DOHH2 (cell line): ENCODE data around the gene HEXA.
"Not testable (repeated sequence)": the region's sequence is repeated elsewhere in the genome, so short reads cannot be mapped to it uniquely, and the experiment has no call there.

Experiments
- H3F3A ChIP-seq: fragments of 200-600 bp; sonication (generic), shearing (Covaris generic); 2 replicates; pipeline ENCODE4 v1.6.0; 2016; ENCODE audit warnings: antibody characterized with exemption, mild to moderate bottlenecking; ENCODE audit not compliant: control insufficient read depth, insufficient read depth
- H3K27ac ChIP-seq: fragments of 200-600 bp; sonication (generic); 2 replicates; pipeline ENCODE4 v1.5.1; 2014; ENCODE audit warnings: low read depth, mild to moderate bottlenecking, low read length, moderate library complexity
- H3K27me3 ChIP-seq: fragments of 200-600 bp; sonication (generic); 2 replicates; pipeline ENCODE4 v1.6.1; 2014; ENCODE audit warnings: mild to moderate bottlenecking, low read length, mixed read lengths; ENCODE audit not compliant: control insufficient read depth
- H3K36me3 ChIP-seq: fragments of 200-600 bp; sonication (generic); 2 replicates; pipeline ENCODE4 v1.6.1; 2014; ENCODE audit warnings: mild to moderate bottlenecking, low read length, moderate library complexity, mixed read lengths; ENCODE audit not compliant: control insufficient read depth
- H3K4me1 ChIP-seq: fragments of 200-600 bp; sonication (generic); 2 replicates; pipeline ENCODE4 v1.6.1; 2014; ENCODE audit warnings: mild to moderate bottlenecking, low read length, mixed read lengths; ENCODE audit not compliant: control insufficient read depth
- H3K4me2 ChIP-seq: fragments of 200-600 bp; sonication (generic); 2 replicates; pipeline ENCODE4 v1.6.0; 2014; ENCODE audit warnings: mild to moderate bottlenecking, low read length, moderate library complexity
- H3K4me3 ChIP-seq: fragments of 200-600 bp; sonication (generic); 2 replicates; pipeline ENCODE4 v1.5.1; 2014; ENCODE audit warnings: mild to moderate bottlenecking, low read length, mixed read lengths
- H3K79me2 ChIP-seq: fragments of 200-600 bp; sonication (generic); 2 replicates; pipeline ENCODE4 v1.6.1; 2014; ENCODE audit warnings: mild to moderate bottlenecking, low read length, mixed read lengths; ENCODE audit not compliant: control insufficient read depth
- H3K9me2 ChIP-seq: fragments of 200-600 bp; sonication (generic); replicated peaks from 2 replicates; pipeline ENCODE4 v1.6.1; 2014; ENCODE audit warnings: mild to moderate bottlenecking, low read length, mixed read lengths; ENCODE audit not compliant: control insufficient read depth
- H3K9me3 ChIP-seq: fragments of 200-600 bp; sonication (generic); 2 replicates; pipeline ENCODE4 v1.6.1; 2014; ENCODE audit warnings: antibody characterized with exemption, low read length, mixed read lengths; ENCODE audit not compliant: control insufficient read depth, insufficient read depth
- H4K20me1 ChIP-seq: fragments of 200-600 bp; sonication (generic); 2 replicates; pipeline ENCODE4 v1.6.0; 2014; ENCODE audit warnings: low read depth, mild to moderate bottlenecking, antibody characterized with exemption, low read length, moderate library complexity; ENCODE audit not compliant: control insufficient read depth, insufficient read depth
- CTCF ChIP-seq: fragments of 200-600 bp; sonication (generic); IDR thresholded peaks from one replicate; pipeline ENCODE4 v1.5.1; 2014; ENCODE audit warnings: antibody characterized with exemption, mild to moderate bottlenecking, low read depth, low read length; ENCODE audit not compliant: poor library complexity, severe bottlenecking
- EZH2phosphoT487 ChIP-seq: fragments of 200-600 bp; sonication (generic); IDR thresholded peaks from 2 replicates; pipeline ENCODE4 v1.6.1; 2017; ENCODE audit warnings: borderline replicate concordance, mild to moderate bottlenecking, antibody characterized with exemption, low read length, moderate library complexity, mixed read lengths

HEXA gene

GRCh38 chr15:72397796-72398588, 22.2 kb upstream of the HEXA start, which contains the start of gene TMEM202:
Gene TMEM202, plus strand, starts transcription at chr15:72398305. Its CDS starts 22 bp downstream, at chr15:72398327.
- Histone ChIP-seq H3K9me3 (no peaks in the 10 kb centered on the region), H4K20me1 (no peaks in the 10 kb centered on the region), H3F3A (no peaks in the 10 kb centered on the region), H3K4me3 (no peak within 1 kb of the TSS), H3K27me3 (peaks cover 6% of the 10 kb centered on the region; the same call in 1 of the 2 replicates), H3K9me2 (no peaks in the 10 kb centered on the region), H3K4me1 (no peaks in the 10 kb centered on the region), H3K4me2 (no peak within 1 kb of the TSS), H3K79me2 (no peaks in the 10 kb centered on the region), H3K36me3 (no peaks in the 10 kb centered on the region), H3K27ac (no peak within 1 kb of the TSS)
- no peak for TF ChIP-seq EZH2phosphoT487
- no peak for TF ChIP-seq CTCF

- H3K36me3 ChIP-seq, H3F3A ChIP-seq, H3K9me3 ChIP-seq, H3K79me2 ChIP-seq, H3K27ac ChIP-seq, H3K27me3 ChIP-seq, H3K4me2 ChIP-seq, H3K4me1 ChIP-seq, H3K4me3 ChIP-seq, H4K20me1 ChIP-seq, H3K9me2 ChIP-seq: not testable (repeated sequence)
Observed at GRCh38 chr15:72396331-72396730, 20.5 kb upstream of the HEXA start.

- no peak overlapping the region for H3K4me2 ChIP-seq
- H3K4me1 ChIP-seq, result no peaks in the 10 kb centered on the region
- H3K36me3 ChIP-seq, result no peaks in the 10 kb centered on the region
- peaks cover 7% of the 10 kb centered on the region; the same call in 1 of the 2 replicates for H3K27me3 ChIP-seq
- no peaks in the 10 kb centered on the region for H4K20me1 ChIP-seq
- H3K79me2 ChIP-seq, result no peaks in the 10 kb centered on the region
- H3K9me3 ChIP-seq, result no peaks in the 10 kb centered on the region
- H3K9me2 ChIP-seq, result no peaks in the 10 kb centered on the region
- H3K27ac ChIP-seq, result no peak overlapping the region
- H3K4me3 ChIP-seq, result no peak overlapping the region
- no peak for TF ChIP-seq CTCF
- no peaks in the 10 kb centered on the region for H3F3A ChIP-seq
Observed at GRCh38 chr15:72389231-72389630, 13.4 kb upstream of the HEXA start.

- H3K9me2 ChIP-seq, result no peaks in the 10 kb centered on the region
- no peaks in the 10 kb centered on the region for H3K79me2 ChIP-seq
- H3K4me1 ChIP-seq, result no peaks in the 10 kb centered on the region
- H3F3A ChIP-seq, result no peaks in the 10 kb centered on the region
- H3K9me3 ChIP-seq, result no peaks in the 10 kb centered on the region
- no peaks in the 10 kb centered on the region for H3K36me3 ChIP-seq
- H3K27me3 ChIP-seq, result peaks cover 11% of the 10 kb centered on the region; the same call in 1 of the 2 replicates
- TF ChIP-seq EZH2phosphoT487, result no peak
- no peak for TF ChIP-seq CTCF
- no peak overlapping the region for H3K27ac ChIP-seq
- no peaks in the 10 kb centered on the region for H4K20me1 ChIP-seq
- no peak overlapping the region for H3K4me3 ChIP-seq
- no peak overlapping the region for H3K4me2 ChIP-seq
Observed at GRCh38 chr15:72387741-72388140, 11.9 kb upstream of the HEXA start.
